HCEC 1CT (cell line): Measurements from ENCODE around the gene AIP.
"Not testable (repeated sequence)": the region's sequence is repeated elsewhere in the genome, so short reads cannot be mapped to it uniquely, and the experiment has no call there.

Experiments
- DNase-seq: peaks from one replicate; pipeline ENCODE4 v3.0.0-alpha.2; 2017

AIP gene

GRCh38 chr11:67507864-67508485 lies 25.1 kb downstream of the AIP start, which contains the start of gene CDK2AP2:
TSS of gene CDK2AP2 (minus strand) at chr11:67508162. CDS start at chr11:67508082, 80 bp downstream.
- DNase-seq: peak; percentile 98

- DNase-seq: peak; percentile 90
Measured at GRCh38 chr11:67508486-67509121, 25.8 kb downstream of the AIP start.

- no peak for DNase-seq
Measured at GRCh38 chr11:67510023-67510345, 27.2 kb downstream of the AIP start.

GRCh38 chr11:67511558-67511957 lies 28.7 kb downstream of the AIP start:
- not testable (repeated sequence) for DNase-seq

- no peak for DNase-seq
Measured at GRCh38 chr11:67514116-67514515, 31.3 kb downstream of the AIP start.

GRCh38 chr11:67516806-67517205 lies 34.0 kb downstream of the AIP start:
- DNase-seq: no peak

- DNase-seq: no peak
Measured at GRCh38 chr11:67517784-67518552, 35.1 kb downstream of the AIP start.

GRCh38 chr11:67519726-67520125 lies 36.9 kb downstream of the AIP start:
- no peak for DNase-seq

GRCh38 chr11:67520856-67521824 lies 38.3 kb downstream of the AIP start:
- DNase-seq: no peak

- no peak for DNase-seq
Measured at GRCh38 chr11:67521924-67522323, 39.1 kb downstream of the AIP start.

GRCh38 chr11:67522338-67522737 lies 39.5 kb downstream of the AIP start:
- no peak for DNase-seq

- no peak for DNase-seq
Measured at GRCh38 chr11:67522844-67523555, 40.2 kb downstream of the AIP start, which contains the start of gene CABP2. TSS of gene CABP2 (minus strand) at chr11:67523446. CDS start at chr11:67523326, 120 bp downstream.

GRCh38 chr11:67523556-67524479 lies 41.0 kb downstream of the AIP start:
- no peak for DNase-seq

- DNase-seq: no peak
Measured at GRCh38 chr11:67524480-67524808, 41.6 kb downstream of the AIP start.

GRCh38 chr11:67525275-67525976 lies 42.6 kb downstream of the AIP start:
- no peak for DNase-seq

GRCh38 chr11:67528376-67528775 lies 45.5 kb downstream of the AIP start:
- no peak for DNase-seq

GRCh38 chr11:67530282-67530592 lies 47.4 kb downstream of the AIP start:
- no peak for DNase-seq

GRCh38 chr11:67532889-67533288 lies 50.1 kb downstream of the AIP start:
- no peak for DNase-seq

- DNase-seq: no peak
Measured at GRCh38 chr11:67534070-67534679, 51.3 kb downstream of the AIP start.

- no peak for DNase-seq
Measured at GRCh38 chr11:67535561-67535960, 52.7 kb downstream of the AIP start.
